Measurements from ENCODE around the gene PRRX2.

Gene PRRX2

GRCh38 chr9:129703667-129704355 lies 38.4 kb downstream of the PRRX2 start:
- no peak for DNase-seq (ENCODE audit: low read depth in 2 of 3, low spot score in 2 of 3)

- DNase-seq (ENCODE audit: low read depth in 2 of 3, low spot score in 2 of 3), result no peak
Observed at GRCh38 chr9:129704807-129705206, 39.4 kb downstream of the PRRX2 start.

- no peak for DNase-seq (ENCODE audit: low read depth in 2 of 3, low spot score in 2 of 3)
Observed at GRCh38 chr9:129708793-129709192, 43.3 kb downstream of the PRRX2 start.

- no peak for DNase-seq (ENCODE audit: low read depth in 2 of 3, low spot score in 2 of 3)
Observed at GRCh38 chr9:129709438-129710168, 44.2 kb downstream of the PRRX2 start.

GRCh38 chr9:129710169-129710453 lies 44.7 kb downstream of the PRRX2 start:
- DNase-seq (ENCODE audit: low read depth in 2 of 3, low spot score in 2 of 3), result no peak

- no peak for DNase-seq (ENCODE audit: low read depth in 2 of 3, low spot score in 2 of 3)
Observed at GRCh38 chr9:129712634-129713401, 47.4 kb downstream of the PRRX2 start.

- no peak for DNase-seq (ENCODE audit: low read depth in 2 of 3, low spot score in 2 of 3)
Observed at GRCh38 chr9:129713402-129713679, 47.9 kb downstream of the PRRX2 start.

GRCh38 chr9:129714511-129715061 lies 49.1 kb downstream of the PRRX2 start:
- DNase-seq (ENCODE audit: low read depth in 2 of 3, low spot score in 2 of 3), result no peak

- DNase-seq (ENCODE audit: low read depth in 2 of 3, low spot score in 2 of 3), result no peak
Observed at GRCh38 chr9:129716091-129716490, 50.6 kb downstream of the PRRX2 start.

GRCh38 chr9:129717991-129718390 lies 52.5 kb downstream of the PRRX2 start:
- no peak for DNase-seq (ENCODE audit: low read depth in 2 of 3, low spot score in 2 of 3)

GRCh38 chr9:129718647-129719046 lies 53.2 kb downstream of the PRRX2 start:
- no peak for DNase-seq (ENCODE audit: low read depth in 2 of 3, low spot score in 2 of 3)

GRCh38 chr9:129719135-129719534 lies 53.7 kb downstream of the PRRX2 start:
- DNase-seq (ENCODE audit: low read depth in 2 of 3, low spot score in 2 of 3), result no peak

- no peak for DNase-seq (ENCODE audit: low read depth in 2 of 3, low spot score in 2 of 3)
Observed at GRCh38 chr9:129720181-129720864, 54.9 kb downstream of the PRRX2 start.

- DNase-seq (ENCODE audit: low read depth in 2 of 3, low spot score in 2 of 3), result no peak
Observed at GRCh38 chr9:129720865-129721545, 55.6 kb downstream of the PRRX2 start.

GRCh38 chr9:129722913-129723312 lies 57.5 kb downstream of the PRRX2 start:
- DNase-seq (ENCODE audit: low read depth in 2 of 3, low spot score in 2 of 3), result no peak

GRCh38 chr9:129724456-129725190 lies 59.2 kb downstream of the PRRX2 start:
- no peak for DNase-seq (ENCODE audit: low read depth in 2 of 3, low spot score in 2 of 3)

GRCh38 chr9:129725795-129726251 lies 60.4 kb downstream of the PRRX2 start:
- DNase-seq (ENCODE audit: low read depth in 2 of 3, low spot score in 2 of 3), result no peak

- DNase-seq (ENCODE audit: low read depth in 2 of 3, low spot score in 2 of 3), result peak in 2 of 3 experiments; percentile 51 to 64
Observed at GRCh38 chr9:129726322-129727160, 61.1 kb downstream of the PRRX2 start.

GRCh38 chr9:129728744-129729143 lies 63.3 kb downstream of the PRRX2 start:
- no peak for DNase-seq (ENCODE audit: low read depth in 2 of 3, low spot score in 2 of 3)
